K562 (cell line): Measurements from ENCODE around the gene ZBTB7A. TPM values are rescaled to one million over a fixed set of nuclear protein-coding genes. Genes with fewer than 3 reads are reported as not detected.
A peak's percentile ranks its signal among the peaks of the same experiment; 100 is the strongest.

ENCODE experiments used
- ATF1 ChIP-seq, 2 experiments: fragments of 450-650 bp in 1 of 2; IDR thresholded peaks; 2 replicates each; pipeline ENCODE4 v1.6.1; 2016; ENCODE audit warnings: missing compliant biosample characterization in 1 of 2, missing genetic modification characterization in 1 of 2
- CREM ChIP-seq: IDR thresholded peaks from 2 replicates; pipeline ENCODE4 v1.6.1; 2014; ENCODE audit warnings: antibody characterized with exemption, low read depth
- CXXC5 ChIP-seq: fragments of 250-450 bp; sonication (Bioruptor Pico); IDR thresholded peaks from 2 replicates; pipeline ENCODE4 v1.8.0; 2022; ENCODE audit warnings: inconsistent platforms, mild to moderate bottlenecking, moderate library complexity
- ETS1 ChIP-seq: conservative IDR thresholded peaks from 2 replicates; pipeline ENCODE4 v1.6.1; 2011; ENCODE audit warnings: low read depth, mild to moderate bottlenecking, low read length; ENCODE audit not compliant: control insufficient read depth
- FOXA1 ChIP-seq: fragments of 450-650 bp; IDR thresholded peaks from 2 replicates; pipeline ENCODE4 v1.6.1; 2016; ENCODE audit warnings: mild to moderate bottlenecking, borderline replicate concordance
- GTF2A2 ChIP-seq: IDR thresholded peaks from 2 replicates; pipeline ENCODE4 v1.6.1; 2016; ENCODE audit warnings: mild to moderate bottlenecking, missing genetic modification characterization, missing compliant biosample characterization
- HNRNPUL1 ChIP-seq: fragments of 200-400 bp; formaldehyde crosslinking; IDR thresholded peaks from 2 replicates; pipeline ENCODE4 v1.6.1; 2017; ENCODE audit warnings: low read length
- IRF1 ChIP-seq: sonication (generic); formaldehyde crosslinking; IDR thresholded peaks from 2 replicates; pipeline ENCODE4 v1.8.0; 2022; ENCODE audit warnings: missing genetic modification reagents, mild to moderate bottlenecking, borderline replicate concordance
- MXI1 ChIP-seq: IDR thresholded peaks from 2 replicates; pipeline ENCODE4 v1.6.1; 2011; ENCODE audit warnings: low read depth, mild to moderate bottlenecking, improper control_type of control experiment, low read length
- POLR2AphosphoS5 ChIP-seq: IDR thresholded peaks from 2 replicates; pipeline ENCODE4 v1.6.1; 2011; ENCODE audit warnings: mild to moderate bottlenecking, low read depth, low read length, moderate library complexity; ENCODE audit not compliant: control insufficient read depth, insufficient read depth
- POLR2G ChIP-seq: fragments of 200-400 bp; formaldehyde crosslinking; IDR thresholded peaks from 2 replicates; pipeline ENCODE4 v1.6.1; 2017; ENCODE audit warnings: low read depth, mild to moderate bottlenecking, antibody characterized with exemption, low read length, moderate library complexity
- PPARD ChIP-seq: fragments of 250-450 bp; sonication (Bioruptor Pico); IDR thresholded peaks from 2 replicates; pipeline ENCODE4 v1.8.0; 2022; ENCODE audit warnings: inconsistent platforms, mild to moderate bottlenecking, moderate library complexity
- RBBP5 ChIP-seq: fragments of 200-600 bp; sonication (generic); IDR thresholded peaks from 2 replicates; pipeline ENCODE4 v1.6.1; 2012; ENCODE audit warnings: borderline replicate concordance, mild to moderate bottlenecking, low read length, control low read depth, inconsistent platforms; ENCODE audit not compliant: insufficient read depth, poor library complexity, severe bottlenecking
- RNF219 ChIP-seq: fragments of 250-450 bp; sonication (Bioruptor Pico); IDR thresholded peaks from 2 replicates; pipeline ENCODE4 v1.5.0; 2022; ENCODE audit warnings: mild to moderate bottlenecking
- SIRT6 ChIP-seq: IDR thresholded peaks from one replicate; pipeline ENCODE4 v1.6.1; 2012; ENCODE audit warnings: low read depth, mild to moderate bottlenecking, control low read depth, inconsistent platforms, low read length, moderate library complexity
- SMAD4 ChIP-seq: fragments of 250-450 bp; sonication (Bioruptor Pico); conservative IDR thresholded peaks from 2 replicates; pipeline ENCODE4 v1.8.0; 2021; ENCODE audit warnings: inconsistent platforms, mild to moderate bottlenecking, moderate library complexity
- SRSF9 ChIP-seq: fragments of 200-400 bp; formaldehyde crosslinking; IDR thresholded peaks from 2 replicates; pipeline ENCODE4 v1.6.1; 2017; ENCODE audit warnings: low read depth, low read length, borderline replicate concordance
- TAF15 ChIP-seq: fragments of 200-400 bp; formaldehyde crosslinking; IDR thresholded peaks from 2 replicates; pipeline ENCODE4 v1.6.1; 2017; ENCODE audit warnings: mild to moderate bottlenecking, low read depth, low read length, moderate library complexity
- YY1 ChIP-seq, 3 experiments: IDR thresholded peaks; 2 replicates each; pipeline ENCODE4 v1.6.1; 2011; ENCODE audit warnings: low read length in 2 of 3, mild to moderate bottlenecking in 2 of 3, moderate library complexity in 2 of 3, borderline replicate concordance in 1 of 3, control low read depth in 1 of 3, low read depth in 1 of 3; ENCODE audit not compliant: insufficient read depth in 3 of 3, insufficient replicate concordance in 2 of 3, control insufficient read depth in 1 of 3, insufficient read length in 1 of 3; ENCODE audit errors: extremely low read depth in 1 of 3
- ZC3H8 ChIP-seq: fragments of 450-650 bp; IDR thresholded peaks from 2 replicates; pipeline ENCODE4 v1.6.1; 2017
- ZNF12 ChIP-seq: sonication (generic); formaldehyde crosslinking; IDR thresholded peaks from 2 replicates; pipeline ENCODE4 v1.4.0; 2020; ENCODE audit warnings: mild to moderate bottlenecking, missing genetic modification reagents
- ZNF668 ChIP-seq: fragments of 250-450 bp; sonication (Bioruptor Pico); IDR thresholded peaks from 2 replicates; pipeline ENCODE4 v1.8.0; 2022; ENCODE audit warnings: mild to moderate bottlenecking, inconsistent platforms
- ZNF77 ChIP-seq: fragments of 250-450 bp; sonication (Bioruptor Pico); IDR thresholded peaks from 2 replicates; pipeline ENCODE4 v1.5.0; 2020
- polyA plus RNA-seq, 8 experiments: library from polyadenylated mRNA; depleted of rRNA in 4 of 8; stranded (reverse) in 5 of 8; unstranded in 3 of 8; fragments of >200 nt; fragmentation: Nextera tagmentation in 2 of 8; fragmentation: Illumina TruSeq in 1 of 8; extraction: Ambion mirVana in 2 of 8; extraction: Trizol in 1 of 8; gene quantifications; 2 replicates each; pipeline versions ENCODE4 v1.2.1 to v1.2.3, GENCODE V29; 2011 to 2014; ENCODE audit warnings: inconsistent platforms in 1 of 8, missing spikeins in 1 of 8
- total RNA-seq, 7 experiments: library from RNA; depleted of rRNA in 6 of 7; stranded (reverse); fragments of >200 nt in 6 of 7; fragmentation: Illumina TruSeq in 2 of 7; extraction: Trizol in 2 of 7; gene quantifications; 2 replicates each; pipeline versions ENCODE4 v1.2.1 to v1.2.3, GENCODE V29; 2011 to 2021; ENCODE audit warnings: low replicate concordance in 1 of 7

Gene ZBTB7A
- total and polyA plus RNA-seq, 9 of the 15 experiments (the other 6 are each of a cell fraction or from before 2014, with no cell fraction given) = 0.11 to 34.0 (median 4.6) TPM

- TF ChIP-seq RBBP5 (peak; percentile 51), ZNF77 (no peak), ZNF12 (no peak), YY1 (IDR thresholded peaks at IDR 0.05; ENCODE audit: borderline replicate concordance in 1 of 3, control insufficient read depth in 1 of 3, extremely low read depth in 1 of 3, insufficient read depth in 3 of 3, insufficient read length in 1 of 3, insufficient replicate concordance in 2 of 3, low read depth in 1 of 3, low read length in 2 of 3) (peak in 1 of 3 experiments; percentile 41), RNF219 (no peak), TAF15 (no peak), ZNF668 (CRISPR knock-in tag) (no peak), ZC3H8 (no peak), FOXA1 (no peak), IRF1 (CRISPR knock-in tag) (no peak), PPARD (CRISPR knock-in tag) (no peak), SMAD4 (CRISPR knock-in tag) (no peak), HNRNPUL1 (no peak), ATF1 (CRISPR knock-in tag; IDR thresholded peaks at IDR 0.05) (peak; percentile 26; the same call in 1 of the 2 replicates), ATF1 (tag; IDR thresholded peaks at IDR 0.05) (no peak), MXI1 (no peak), POLR2G (peak; percentile 83), ETS1 (peak; percentile 56; the same call in 1 of the 2 replicates), SIRT6 (no peak), CXXC5 (CRISPR knock-in tag) (peak; percentile 57), CREM (peak; percentile 86), SRSF9 (no peak), GTF2A2 (tag) (no peak), POLR2AphosphoS5 (peak; percentile 59; the same call in 1 of the 2 replicates)
Observed at GRCh38 chr19:4066682-4067395, at the start of gene ZBTB7A (continued).
